HG03097 (cell line): ENCODE results near the gene RABGAP1L.
"Not testable (repeated sequence)": the region's sequence is repeated elsewhere in the genome, so short reads cannot be mapped to it uniquely, and the experiment has no call there.

Source experiments
- ATAC-seq: cut with Tn5 transposase; IDR thresholded peaks from one replicate; pipeline ENCODE4 v1.9.1; 2021; ENCODE audit not compliant: unreplicated experiment, low FRiP score

The RABGAP1L gene

GRCh38 chr1:174836543-174836942, 677.2 kb downstream of the RABGAP1L start:
- ATAC-seq, result no peak

- ATAC-seq, result no peak
Observed at GRCh38 chr1:174837386-174837785, 678.1 kb downstream of the RABGAP1L start.

- ATAC-seq, result no peak
Observed at GRCh38 chr1:174839211-174839610, 679.9 kb downstream of the RABGAP1L start.

DNA sequence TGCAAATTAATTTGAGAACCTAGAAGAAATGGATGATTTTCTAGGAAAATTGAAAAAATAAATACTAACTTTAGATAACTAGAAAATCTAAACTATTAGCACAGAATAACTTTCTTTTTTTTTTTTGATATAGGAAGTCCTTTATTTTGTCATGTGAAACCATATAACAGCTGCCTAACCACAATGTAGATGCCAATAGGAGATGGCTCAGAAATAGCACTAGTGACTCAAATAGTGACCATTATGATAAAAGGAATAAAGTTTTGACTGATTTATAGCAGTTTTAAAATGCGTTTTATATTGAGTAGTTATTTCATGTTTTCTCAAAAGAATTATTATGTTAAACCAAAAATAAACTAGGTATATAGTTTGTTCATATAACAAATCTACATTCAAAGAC, 682.4 kb downstream of the RABGAP1L start:
- no peak for ATAC-seq

DNA sequence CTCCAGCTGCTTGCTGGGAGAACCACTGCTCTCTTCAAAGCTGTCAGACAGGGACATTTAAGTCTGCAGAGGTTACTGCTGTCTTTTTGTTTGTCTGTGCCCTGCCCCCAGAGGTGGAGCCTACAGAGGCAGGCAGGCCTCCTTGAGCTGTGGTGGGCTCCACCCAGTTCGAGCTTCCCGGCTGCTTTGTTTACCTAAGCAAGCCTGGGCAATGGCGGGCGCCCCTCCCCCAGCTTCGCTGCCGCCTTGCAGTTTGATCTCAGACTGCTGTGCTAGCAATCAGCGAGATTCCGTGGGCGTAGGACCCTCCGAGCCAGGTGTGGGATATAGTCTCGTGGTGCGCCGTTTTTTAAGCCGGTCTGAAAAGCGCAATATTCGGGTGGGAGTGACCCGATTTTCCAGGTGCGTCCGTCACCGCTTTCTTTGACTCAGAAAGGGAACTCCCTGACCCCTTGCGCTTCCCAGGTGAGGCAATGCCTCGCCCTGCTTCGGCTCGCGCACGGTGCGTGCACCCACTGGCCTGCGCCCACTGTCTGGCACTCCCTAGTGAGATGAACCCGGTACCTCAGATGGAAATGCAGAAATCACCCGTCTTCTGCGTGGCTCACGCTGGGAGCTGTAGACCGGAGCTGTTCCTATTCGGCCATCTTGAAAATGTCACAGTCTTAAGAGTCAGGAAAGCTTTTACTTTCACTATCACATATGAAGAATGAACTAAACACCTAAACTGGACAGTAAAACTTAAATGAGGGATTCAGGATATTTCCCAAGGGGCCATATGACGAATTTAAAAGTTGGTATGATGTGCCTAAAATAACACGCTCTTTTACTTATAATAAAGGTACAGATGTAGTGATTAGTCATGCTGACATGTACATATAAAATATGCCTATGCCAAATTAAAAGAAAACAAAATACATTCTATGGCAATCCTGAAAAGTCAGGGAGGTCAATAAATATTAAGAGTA, 689.6 kb downstream of the RABGAP1L start:
- not testable (repeated sequence) for ATAC-seq

- no peak for ATAC-seq
Observed at GRCh38 chr1:174850726-174851125, 691.4 kb downstream of the RABGAP1L start.

DNA sequence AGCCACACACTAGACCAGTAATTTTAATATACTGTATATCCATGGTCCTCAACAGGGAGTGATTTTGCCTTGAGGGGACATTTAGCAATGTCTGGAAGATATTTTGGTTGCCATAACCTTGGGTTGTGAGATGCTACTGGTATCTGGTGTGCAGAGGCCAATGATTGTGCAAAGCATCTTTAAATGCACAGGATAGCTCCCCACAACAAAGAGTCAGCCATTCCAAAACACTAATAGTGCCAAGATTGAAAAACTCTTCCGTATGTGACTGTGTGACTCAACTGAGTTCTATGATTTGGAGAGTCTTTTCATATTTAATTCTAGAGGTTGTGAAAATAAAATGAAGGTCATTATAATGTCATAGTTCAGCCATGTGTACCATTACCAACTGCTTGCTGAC, 699.0 kb downstream of the RABGAP1L start:
- ATAC-seq, result no peak

GRCh38 chr1:174870319-174870718, 711.0 kb downstream of the RABGAP1L start:
- no peak for ATAC-seq

- ATAC-seq, result no peak
Observed at GRCh38 chr1:174871886-174872285, 712.6 kb downstream of the RABGAP1L start.

GRCh38 chr1:174872615-174873058, 713.3 kb downstream of the RABGAP1L start:
- ATAC-seq, result no peak

- ATAC-seq, result no peak
Observed at GRCh38 chr1:174874331-174875053, 715.2 kb downstream of the RABGAP1L start.

GRCh38 chr1:174875306-174875705, 716.0 kb downstream of the RABGAP1L start:
- no peak for ATAC-seq

- no peak for ATAC-seq
Observed at GRCh38 chr1:174877208-174877673, 717.9 kb downstream of the RABGAP1L start.

GRCh38 chr1:174880171-174880570, 720.9 kb downstream of the RABGAP1L start:
- ATAC-seq, result no peak

DNA sequence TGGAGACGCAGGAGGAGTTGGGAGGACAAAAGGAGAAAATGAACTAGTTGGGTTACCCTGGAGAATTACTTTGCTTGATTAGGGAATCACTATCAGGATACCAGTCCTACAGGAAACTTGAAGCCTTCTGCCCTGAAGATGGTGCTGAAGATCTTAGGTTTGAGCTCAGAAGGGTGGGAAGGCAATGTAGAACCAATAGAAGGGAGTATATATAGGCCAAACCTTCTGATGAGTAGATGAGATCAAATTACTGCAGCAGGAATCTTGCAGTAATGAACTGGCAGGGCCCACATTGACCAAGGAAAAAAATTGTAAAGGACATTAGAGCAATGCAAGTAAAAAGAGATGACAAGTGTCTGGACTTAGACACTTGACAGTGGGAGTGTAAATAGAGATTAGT, 724.1 kb downstream of the RABGAP1L start:
- no peak for ATAC-seq

GRCh38 chr1:174884038-174884437, 724.7 kb downstream of the RABGAP1L start:
- no peak for ATAC-seq

- no peak for ATAC-seq
Observed at GRCh38 chr1:174884566-174884965, 725.2 kb downstream of the RABGAP1L start.

DNA sequence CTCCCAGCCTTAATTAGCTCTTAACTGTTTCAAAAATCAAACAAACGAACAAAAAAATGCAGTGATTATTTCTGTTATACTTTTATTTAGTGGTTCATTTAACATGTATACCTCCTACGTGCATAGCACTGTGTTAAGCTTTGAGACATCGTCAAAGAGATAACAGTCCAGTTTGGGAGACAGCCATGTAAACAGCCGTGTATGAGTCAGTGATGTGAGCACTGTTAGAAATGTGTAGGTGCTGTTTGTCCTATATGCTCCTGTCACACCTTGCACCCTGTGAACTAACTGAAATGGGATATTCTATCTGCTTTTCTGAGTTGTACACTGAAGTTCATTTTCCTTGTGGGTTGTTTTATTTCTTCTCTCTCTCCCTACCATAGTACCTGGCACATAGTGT, 730.7 kb downstream of the RABGAP1L start:
- ATAC-seq, result no peak

DNA sequence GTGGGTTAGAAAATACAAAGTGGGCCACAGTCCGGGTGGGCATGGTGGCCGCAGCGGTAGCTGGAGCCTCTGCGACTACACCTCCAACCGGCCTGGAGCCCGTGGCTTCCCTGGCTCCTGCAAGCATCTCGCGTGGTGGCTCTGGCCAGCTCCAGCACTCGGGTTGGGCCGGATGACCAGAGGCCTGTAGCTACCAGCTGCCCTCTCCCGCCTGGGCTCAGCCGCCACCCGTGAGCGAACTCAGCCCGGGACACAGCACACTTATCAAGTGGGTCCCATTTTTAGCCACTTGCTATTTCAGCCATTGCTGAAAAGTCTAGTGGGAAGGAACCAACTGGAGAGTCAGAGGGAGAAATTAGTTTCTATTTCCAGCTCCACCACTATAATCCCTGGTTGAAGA, 732.7 kb downstream of the RABGAP1L start:
- ATAC-seq, result no peak

- no peak for ATAC-seq
Observed at GRCh38 chr1:174894117-174894762, 734.9 kb downstream of the RABGAP1L start.

DNA sequence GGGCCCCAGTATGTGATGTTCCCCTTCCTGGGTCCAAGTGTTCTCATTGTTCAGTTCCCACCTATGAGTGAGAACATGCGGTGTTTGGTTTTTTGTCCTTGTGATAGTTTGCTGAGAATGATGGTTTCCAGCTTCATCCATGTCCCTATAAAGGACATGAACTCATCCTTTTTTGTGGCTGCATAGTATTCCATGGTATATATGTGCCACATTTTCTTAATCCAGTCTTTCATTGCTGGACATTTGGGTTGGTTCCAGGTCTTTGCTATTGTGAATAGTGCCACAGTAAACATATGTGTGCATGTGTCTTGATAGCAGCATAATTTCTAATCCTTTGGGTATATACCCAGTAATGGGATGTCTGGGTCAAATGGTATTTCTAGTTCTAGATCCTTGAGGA, 736.3 kb downstream of the RABGAP1L start:
- not testable (repeated sequence) for ATAC-seq
